Right forelimb (tissue), 1 donor: ENCODE measurements around the gene TNFRSF12A.

Source experiments
- DNase-seq: peaks from one replicate; pipeline ENCODE4 v3.0.0-alpha.2; 2018

The TNFRSF12A gene

DNA sequence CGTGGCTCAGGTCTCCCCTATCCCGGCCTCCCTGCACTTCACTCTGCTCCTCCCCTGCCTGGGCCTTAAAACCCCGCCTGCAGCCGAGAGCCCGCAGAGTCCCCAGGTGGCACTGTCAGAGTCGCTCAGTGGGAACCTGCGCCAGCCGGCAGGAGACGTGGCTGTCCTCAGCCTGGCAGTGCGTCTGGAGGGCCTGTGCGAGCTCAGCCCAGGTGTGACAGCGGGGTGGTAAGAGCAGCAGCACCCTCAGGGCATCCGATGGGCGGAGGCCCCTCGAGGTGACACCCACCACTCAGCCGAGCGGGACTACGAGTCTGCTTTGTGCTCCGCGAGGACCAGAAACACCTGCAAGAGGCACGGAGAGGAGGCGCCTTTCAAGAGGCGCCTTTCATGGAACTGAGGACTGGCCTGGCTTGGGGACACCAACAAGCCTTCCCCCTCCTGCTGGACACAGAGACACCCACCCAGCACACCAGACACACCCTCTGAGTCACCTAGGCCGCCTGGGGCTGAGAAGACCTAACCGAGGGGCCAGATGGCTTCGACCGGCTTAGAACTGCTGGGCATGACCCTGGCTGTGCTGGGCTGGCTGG, 7.2 kb upstream of the TNFRSF12A start, which contains the start of gene CLDN9:
Gene CLDN9, plus strand, starts transcription at position 96 of the 593 bp plus-strand sequence. Its CDS starts 440 bp downstream, at position 536.
- no peak for DNase-seq

DNA sequence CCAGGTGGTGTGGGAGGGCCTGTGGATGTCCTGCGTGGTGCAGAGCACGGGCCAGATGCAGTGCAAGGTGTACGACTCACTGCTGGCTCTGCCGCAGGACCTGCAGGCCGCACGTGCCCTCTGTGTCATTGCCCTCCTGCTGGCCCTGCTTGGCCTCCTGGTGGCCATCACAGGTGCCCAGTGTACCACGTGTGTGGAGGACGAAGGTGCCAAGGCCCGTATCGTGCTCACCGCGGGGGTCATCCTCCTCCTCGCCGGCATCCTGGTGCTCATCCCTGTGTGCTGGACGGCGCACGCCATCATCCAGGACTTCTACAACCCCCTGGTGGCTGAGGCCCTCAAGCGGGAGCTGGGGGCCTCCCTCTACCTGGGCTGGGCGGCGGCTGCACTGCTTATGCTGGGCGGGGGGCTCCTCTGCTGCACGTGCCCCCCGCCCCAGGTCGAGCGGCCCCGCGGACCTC, 6.6 kb upstream of the TNFRSF12A start:
- DNase-seq = no peak

DNA sequence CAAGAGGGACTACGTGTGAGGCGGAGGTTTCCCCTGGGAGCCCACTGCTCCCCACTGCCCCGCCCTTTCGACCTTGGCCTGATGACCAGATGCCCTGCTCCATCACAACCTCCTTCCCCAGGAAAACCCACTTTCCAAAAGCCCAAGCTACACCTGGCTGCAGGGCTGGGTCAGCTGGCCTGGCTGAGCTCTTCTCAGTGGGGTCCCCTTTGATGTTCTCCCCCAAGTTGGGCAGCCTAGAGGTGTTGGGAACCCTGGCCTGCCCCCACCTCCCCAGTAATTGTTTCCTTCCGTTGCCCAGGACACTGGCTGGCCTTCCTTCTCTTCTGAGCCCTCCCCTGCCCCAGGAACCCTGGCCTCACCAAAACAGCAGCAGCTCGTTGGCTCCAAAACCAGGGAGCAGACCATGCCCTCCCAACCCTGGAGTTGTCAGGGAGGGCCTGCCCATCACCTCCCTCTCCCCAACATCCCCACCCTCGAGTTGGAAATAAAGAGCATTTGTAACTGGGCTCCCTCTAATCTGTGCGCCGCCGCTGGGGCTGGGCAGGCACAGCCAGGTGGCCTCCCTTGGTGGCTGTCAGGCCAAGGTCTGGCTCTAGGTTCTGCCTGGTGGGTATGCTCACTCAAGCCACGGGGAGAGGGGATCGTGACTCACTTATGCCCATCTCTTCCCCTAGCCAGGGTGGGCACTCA, 6.0 kb upstream of the TNFRSF12A start:
- DNase-seq = no peak

DNA sequence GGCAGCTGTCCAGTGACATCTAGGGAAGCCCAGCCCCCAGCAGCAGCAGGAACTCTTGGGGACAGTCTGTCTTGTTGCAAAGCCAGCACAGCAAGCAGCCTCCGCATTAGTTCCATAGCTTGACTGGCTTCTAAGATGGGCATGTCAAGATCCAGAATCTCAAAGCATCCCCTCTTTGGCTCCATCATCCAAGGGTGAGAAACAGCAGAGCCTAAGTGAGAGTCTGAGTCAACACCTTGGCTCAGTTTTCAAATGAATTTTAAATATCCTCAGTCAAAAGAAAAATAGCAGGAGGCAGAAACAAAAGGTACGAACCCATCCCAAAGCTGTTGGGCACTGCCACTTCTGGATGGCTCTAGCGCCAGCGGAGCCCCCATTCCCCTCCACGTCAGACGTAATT, 5.2 kb upstream of the TNFRSF12A start:
- DNase-seq = no peak

DNA sequence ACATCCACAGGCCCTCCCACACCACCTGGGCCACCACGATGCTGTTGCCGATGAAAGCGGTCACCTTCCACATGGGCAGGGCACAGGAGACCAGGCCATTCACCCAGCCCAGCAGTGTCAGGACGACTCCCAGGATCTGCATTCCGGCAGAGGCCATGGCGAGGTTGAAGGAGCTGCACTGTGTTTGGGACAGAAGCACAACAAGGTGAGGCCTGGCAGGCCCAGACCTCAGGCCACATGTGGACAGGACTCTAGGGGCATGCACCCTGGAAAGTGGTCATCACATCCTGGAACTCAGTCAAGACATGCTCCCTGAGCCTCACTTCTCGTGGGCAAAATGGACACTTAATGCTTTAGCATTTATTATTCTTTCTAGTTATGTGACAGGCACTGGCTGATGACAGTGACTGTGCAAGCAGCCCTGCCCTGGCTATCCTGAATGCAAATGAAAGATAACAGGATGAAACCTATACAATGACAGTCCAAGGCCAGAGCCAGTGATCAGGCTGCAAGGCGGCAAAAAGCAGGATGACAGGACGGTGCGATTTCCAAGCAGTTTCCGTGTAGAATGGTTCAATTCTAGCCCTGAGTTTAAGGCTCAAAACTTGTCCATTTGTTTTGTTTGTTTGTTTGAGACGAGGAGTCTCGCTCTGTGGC, 4.2 kb upstream of the TNFRSF12A start:
- DNase-seq = no peak

DNA sequence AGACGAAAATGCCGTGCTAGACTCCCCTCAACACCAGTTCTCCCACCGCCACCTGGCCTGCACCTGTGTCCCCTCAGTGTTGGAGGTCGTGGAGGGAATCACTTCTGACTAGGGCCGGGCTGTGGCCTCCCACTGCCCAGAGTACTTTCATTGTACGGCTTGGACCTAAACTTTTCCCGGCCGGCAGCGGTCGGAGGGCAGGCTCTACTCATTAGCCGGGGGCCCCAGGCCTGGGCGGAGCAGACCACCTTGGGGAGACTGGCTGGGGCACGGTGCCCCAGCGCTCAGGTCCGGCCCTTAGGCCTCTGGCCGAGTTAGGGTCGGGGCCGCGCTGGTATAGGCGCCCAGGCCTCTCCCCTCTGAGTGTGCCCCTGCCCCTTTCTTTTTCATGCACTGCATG, 2.8 kb upstream of the TNFRSF12A start:
- no peak for DNase-seq

DNA sequence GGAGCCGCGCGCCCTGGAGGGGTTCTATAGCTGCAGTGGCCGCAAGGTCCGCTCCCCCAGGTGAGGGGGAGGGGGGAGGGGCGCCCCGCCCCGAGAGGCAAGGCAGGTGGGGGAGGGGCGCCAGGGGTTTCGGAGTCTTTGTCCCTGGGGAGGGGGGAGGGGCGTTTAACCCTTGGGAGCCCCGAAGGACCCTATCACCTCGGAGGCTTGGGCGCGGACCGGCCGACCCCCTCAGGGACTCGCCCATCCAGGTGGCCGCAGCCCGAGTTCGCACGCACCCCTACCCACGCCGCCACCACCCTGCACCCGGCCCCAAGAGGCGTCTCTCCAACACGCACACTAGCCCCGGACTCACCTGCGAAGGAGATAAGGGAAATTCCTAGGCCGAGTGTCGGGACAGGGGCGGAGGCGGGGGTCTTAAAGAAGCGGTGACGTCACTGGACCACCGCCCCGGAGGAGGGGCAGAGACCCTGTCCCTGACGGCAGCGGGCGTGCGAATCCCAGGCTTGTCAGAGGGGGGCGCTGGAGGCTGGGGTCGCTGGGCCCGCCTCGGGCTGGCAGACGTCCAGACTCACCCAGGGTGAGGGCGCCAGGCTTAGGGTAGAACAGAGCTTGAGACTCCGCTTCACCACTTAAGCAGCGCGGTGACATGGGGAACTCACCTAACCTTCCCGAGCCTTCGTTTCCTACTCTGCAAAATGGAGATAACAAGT, 2.2 kb upstream of the TNFRSF12A start, which contains the start of gene CLDN6:
Gene CLDN6, minus strand, starts transcription at position 390 of the 713 bp plus-strand sequence. CDS start 2,162 bp downstream, outside the sequence.
- DNase-seq = no peak

DNA sequence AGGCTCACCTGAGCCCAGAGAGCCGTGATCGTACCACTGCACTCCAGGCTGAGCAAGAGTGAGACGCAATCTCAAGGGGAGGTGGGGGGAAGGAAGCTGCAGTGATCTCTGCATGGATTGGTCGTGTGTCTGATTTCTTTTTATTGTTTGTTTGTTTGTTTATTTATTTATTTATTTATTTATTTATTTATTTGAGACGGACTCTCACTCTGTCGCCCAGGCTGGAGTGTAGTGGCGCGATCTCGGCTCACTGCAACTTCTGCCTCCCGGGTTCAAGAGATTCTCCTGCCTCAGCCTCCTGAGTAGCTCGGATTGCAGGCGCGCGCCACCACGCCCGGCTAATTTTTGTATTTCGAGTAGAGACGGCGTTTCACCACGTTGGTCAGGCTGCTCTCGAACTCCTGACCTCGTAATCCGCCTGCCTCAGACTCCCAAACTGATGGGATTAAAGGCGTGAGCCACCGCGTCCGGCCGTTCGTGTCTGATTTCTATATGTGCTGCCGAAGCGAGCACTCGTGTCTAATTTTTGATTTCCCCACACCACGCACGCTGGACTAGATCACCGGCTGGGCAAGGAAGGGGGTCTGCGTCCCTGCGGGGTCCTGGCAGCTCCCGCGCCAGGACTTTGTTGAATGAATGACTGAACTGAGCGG, 448 bp upstream of the TNFRSF12A start:
- no peak for DNase-seq

DNA sequence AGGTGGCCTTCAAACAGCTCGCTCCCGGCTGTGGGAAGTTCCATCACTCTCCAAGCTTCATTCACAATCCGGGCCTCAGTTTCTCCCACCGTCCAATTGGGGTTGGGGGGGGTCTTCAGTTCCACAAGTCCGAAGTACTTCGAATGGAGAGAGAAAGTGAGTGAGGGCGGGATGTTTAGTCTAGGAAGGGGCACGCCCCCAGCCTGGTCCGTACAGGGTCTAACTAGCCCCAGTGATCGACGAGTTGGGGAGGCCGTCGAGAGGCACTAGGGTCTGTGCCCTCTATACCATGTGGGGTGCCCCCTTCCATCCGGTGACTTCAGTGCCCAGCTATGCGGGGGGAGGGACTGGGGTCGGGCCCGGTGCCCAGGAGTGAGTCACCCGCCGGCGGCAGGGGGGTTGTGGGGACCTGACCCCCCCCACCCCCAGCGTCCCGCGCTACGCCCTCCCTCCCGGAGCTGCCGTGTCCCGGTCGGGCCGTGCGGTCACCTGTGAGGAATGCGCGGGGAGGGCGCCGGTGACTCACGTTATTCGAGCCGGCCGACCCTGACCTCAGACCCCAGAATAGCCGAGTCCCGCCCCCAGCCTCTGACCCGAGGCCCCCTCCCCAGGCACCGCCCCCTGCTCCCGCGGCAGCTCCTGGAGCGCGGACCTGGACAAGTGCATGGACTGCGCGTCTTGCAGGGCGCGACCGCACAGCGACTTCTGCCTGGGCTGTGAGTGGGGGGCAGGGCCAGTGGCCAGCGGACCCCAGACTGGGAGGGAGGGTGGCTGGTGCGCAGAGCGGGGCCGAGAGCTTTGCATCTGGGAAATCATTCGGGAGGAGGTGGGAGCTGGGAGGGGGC, 658 bp downstream of the TNFRSF12A start:
- peak; percentile 82 for DNase-seq

DNA sequence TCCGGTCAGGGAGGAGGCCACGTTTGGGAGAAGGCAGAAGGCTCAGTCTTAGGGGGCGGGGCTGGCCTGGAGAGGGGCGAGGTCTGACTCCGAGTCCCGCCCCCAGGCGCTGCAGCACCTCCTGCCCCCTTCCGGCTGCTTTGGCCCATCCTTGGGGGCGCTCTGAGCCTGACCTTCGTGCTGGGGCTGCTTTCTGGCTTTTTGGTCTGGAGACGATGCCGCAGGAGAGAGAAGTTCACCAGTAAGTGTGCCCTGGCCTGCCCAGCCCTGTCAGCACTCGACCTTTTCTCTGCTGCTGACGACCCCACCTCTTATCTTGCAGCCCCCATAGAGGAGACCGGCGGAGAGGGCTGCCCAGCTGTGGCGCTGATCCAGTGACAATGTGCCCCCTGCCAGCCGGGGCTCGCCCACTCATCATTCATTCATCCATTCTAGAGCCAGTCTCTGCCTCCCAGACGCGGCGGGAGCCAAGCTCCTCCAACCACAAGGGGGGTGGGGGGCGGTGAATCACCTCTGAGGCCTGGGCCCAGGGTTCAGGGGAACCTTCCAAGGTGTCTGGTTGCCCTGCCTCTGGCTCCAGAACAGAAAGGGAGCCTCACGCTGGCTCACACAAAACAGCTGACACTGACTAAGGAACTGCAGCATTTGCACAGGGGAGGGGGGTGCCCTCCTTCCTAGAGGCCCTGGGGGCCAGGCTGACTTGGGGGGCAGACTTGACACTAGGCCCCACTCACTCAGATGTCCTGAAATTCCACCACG, 1.5 kb downstream of the TNFRSF12A start:
- peak; percentile 66 for DNase-seq

DNA sequence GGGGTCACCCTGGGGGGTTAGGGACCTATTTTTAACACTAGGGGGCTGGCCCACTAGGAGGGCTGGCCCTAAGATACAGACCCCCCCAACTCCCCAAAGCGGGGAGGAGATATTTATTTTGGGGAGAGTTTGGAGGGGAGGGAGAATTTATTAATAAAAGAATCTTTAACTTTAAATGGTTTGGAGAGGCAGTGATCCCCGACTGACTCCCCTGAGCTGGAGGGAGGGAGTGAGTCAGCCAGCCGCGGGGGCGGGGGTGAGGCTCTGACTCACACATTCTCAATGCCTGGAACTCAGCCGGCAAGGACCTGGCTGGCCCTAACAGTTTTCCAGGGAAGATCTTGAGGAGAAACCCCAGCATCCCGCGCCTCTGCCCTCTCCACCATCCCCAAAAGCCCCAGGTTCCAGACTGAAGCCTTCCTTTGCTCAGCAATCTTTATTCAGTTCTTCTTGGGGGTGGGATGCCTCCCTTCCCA, 2.1 kb downstream of the TNFRSF12A start:
- peak; percentile 90 for DNase-seq

DNA sequence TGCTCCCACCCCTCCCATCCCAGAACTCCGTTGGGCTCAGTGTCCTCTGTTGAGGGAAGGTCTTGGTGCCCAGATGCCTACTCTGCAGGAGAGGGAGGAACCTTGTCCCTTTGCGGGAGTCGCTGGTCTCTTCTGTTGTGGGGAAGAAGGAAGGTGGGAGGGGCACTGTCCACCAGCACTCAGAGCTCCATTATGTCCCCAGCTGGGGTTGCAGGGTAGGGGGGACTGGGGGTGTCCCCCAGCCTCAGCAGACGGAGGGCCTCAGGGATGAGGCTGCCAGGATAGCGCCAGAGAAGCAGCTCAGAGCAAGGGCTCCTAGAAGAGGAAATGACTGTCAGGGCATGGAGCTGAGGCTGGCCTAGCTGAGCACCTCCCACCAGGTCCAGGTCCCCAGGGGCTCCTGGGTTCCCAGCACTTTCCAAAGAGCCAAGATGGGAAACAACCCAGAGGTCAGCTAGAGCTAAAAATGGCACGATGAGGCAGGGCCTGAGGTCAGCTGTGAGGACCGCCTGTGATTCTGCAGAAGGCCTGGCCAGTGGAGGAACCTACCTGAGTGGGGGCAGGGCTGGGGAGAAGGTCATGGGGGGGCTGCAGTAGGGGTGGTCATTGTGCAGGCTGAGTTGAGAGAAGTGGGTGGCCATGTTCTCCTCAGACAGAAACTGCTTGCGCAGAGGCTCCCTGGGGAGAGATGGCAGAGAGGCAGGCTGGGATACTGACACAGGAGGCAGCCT, 2.7 kb downstream of the TNFRSF12A start:
- DNase-seq = no peak

DNA sequence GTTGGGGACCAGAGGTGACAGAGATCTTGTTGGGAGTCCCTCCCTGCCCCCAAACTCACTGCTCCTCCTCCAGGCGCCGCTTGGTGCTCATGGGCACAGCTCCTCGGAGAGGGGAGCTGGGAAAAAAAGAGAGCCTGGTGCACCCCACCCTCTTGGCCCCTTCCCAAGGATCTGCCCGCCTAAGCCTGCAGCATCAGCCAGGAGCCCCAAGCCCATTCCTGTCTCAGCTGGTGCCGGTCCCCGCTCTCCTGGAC, 3.2 kb downstream of the TNFRSF12A start:
- peak; percentile 65 for DNase-seq

DNA sequence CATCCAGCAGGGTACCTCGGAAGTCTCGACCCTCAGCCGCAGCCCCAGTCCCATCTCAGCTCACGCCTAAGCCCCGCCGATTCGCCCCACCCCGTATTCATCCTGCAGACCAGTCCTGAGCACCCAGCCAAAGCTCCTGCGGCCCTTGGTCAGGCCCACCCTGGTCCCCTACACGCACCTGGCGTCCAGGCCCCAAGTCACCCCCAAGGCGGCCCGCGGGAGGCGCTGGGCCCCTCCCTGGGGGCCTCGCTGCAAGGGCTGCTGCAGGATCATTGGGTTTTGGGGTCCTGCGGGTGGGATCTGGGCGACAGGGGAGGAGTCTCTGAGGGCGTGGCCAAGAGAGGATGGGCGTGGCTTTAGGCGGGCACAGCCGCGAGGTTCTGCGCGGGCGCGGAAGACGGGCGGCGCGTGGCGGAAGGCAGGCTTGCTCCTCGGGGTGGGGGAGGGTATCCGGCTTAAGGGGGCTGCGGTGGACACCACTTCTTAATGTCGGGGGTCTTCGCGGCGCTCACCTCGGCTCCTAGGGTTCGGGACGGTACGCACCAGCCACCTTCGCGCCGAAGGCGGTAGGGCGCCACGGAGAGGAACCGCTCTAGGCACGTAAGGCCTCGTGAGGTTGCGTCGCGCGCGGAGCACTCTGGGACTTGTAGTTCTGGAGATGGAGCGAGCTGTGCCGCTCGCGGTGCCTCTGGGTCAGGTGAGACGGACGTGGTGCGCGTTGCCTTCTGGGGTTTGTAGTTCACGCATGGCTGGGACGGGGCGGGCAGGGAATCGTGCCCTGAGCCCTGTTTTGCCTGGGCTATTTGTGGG, 3.7 kb downstream of the TNFRSF12A start, which contains the start of the genes HCFC1R1 and THOC6:
Gene HCFC1R1, minus strand, starts transcription at position 274 of the 810 bp plus-strand sequence. Its CDS starts 1 bp downstream, at position 273.
Gene THOC6, plus strand, starts transcription at position 367 of the 810 bp plus-strand sequence. Its CDS starts 292 bp downstream, at position 659.
- peak; percentile 96 for DNase-seq

DNA sequence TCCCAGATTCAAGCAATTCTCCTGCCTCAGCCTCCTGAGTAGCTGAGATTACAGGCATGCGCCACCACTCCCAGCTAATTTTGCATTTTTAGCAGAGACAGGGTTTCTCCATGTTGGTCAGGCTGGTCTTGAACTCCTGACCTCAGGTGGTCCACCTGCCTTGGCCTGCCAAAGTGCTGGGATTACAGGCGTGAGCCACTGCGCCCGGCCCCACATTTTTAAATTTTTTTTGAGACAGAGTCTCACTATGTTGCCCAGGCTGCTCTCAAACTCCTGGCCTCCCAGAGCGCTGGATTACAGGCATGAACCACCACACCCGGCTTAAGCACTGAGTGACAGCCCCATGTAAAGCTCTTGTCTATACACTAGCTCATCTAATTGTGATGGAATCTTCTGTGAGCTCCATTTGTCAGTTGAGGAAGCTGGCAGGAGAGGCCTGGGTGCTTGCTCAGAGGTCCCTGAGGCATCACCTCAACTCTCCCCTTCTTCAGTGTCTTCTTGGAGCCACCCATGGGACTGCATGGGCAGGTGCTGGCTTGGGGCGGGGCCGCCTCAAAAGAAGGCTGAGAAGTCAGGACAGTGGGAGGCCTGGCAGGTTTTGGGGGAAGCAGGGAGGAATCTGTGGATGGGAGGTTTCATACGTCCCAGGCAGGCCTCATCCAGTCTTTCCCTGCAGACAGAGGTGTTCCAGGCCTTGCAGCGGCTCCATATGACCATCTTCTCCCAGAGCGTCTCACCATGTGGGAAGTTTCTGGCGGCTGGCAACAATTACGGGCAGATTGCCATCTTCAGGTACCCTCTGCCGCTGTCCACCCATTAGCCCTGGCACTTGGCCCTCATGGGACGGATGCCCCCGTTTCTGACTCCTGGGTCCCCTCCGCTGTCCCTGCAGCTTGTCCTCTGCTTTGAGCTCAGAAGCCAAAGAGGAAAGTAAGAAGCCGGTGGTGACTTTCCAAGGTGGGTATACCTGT, 5.1 kb downstream of the TNFRSF12A start:
- DNase-seq = no peak

DNA sequence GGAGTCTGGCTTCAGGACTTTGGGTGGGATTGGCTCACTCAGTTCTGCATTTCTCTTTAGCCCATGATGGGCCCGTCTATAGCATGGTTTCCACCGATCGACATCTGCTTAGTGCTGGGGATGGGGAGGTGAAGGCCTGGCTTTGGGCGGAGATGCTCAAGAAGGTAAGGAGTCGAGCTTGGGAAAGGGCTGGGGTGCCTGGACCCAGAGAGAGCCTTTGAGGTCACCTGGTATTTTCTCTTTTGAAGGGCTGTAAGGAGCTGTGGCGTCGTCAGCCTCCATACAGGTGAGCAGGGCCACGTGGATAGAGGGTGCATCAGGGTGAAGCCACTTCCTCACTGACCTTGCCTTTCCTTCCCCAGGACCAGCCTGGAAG, 5.8 kb downstream of the TNFRSF12A start:
- DNase-seq = no peak

DNA sequence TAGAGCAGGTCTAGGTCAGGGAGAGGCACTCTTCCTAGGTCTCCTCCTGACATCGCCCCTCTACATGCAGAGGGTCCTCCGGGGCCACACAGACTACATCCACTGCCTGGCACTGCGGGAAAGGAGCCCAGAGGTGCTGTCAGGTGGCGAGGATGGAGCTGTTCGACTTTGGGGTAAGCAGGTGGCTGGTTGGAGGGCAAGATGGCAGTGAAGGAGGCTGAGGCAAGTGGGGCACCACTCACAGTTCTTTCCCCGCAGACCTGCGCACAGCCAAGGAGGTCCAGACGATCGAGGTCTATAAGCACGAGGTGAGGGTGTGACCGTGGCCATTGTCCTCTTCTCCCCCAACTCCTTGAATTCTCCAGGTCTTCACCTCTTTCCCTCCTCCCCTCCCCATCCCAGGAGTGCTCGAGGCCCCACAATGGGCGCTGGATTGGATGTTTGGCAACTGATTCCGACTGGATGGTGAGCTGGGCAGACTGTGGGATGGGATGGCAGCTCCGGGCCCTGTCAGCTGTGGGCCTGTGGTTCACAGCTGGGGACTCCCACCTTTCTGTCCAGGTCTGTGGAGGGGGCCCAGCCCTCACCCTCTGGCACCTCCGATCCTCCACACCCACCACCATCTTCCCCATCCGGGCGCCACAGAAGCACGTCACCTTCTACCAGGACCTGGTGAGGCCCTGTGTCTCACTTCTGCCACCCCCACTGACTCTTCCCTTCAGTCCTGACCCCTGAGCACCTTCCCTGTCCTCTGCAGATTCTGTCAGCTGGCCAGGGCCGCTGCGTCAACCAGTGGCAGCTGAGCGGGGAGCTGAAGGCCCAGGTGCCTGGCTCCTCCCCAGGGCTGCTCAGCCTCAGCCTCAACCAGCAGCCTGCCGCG, 6.7 kb downstream of the TNFRSF12A start:
- no peak for DNase-seq
